ENCODE measurements around the gene PPA1.

DNA sequence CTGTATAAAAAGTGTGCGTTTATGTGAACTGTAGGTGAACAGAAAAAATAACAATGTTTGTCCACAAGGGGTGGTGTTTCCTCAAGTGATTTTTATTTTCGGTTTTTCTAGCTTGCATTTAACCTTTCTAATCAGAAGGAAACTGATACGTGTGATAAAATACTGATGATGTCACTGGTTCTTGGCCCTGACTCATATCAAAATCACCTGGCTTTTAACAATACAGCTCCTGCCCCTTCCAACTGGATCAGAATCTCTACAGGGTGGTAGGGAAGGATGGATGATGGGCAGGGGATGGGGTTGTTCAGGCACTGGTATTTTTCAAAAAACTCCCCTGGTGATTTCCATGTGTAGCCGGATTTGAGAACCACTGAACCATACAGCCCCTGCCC is 39.7 kb upstream of the PPA1 start:
- TF ChIP-seq, protein P1, sequence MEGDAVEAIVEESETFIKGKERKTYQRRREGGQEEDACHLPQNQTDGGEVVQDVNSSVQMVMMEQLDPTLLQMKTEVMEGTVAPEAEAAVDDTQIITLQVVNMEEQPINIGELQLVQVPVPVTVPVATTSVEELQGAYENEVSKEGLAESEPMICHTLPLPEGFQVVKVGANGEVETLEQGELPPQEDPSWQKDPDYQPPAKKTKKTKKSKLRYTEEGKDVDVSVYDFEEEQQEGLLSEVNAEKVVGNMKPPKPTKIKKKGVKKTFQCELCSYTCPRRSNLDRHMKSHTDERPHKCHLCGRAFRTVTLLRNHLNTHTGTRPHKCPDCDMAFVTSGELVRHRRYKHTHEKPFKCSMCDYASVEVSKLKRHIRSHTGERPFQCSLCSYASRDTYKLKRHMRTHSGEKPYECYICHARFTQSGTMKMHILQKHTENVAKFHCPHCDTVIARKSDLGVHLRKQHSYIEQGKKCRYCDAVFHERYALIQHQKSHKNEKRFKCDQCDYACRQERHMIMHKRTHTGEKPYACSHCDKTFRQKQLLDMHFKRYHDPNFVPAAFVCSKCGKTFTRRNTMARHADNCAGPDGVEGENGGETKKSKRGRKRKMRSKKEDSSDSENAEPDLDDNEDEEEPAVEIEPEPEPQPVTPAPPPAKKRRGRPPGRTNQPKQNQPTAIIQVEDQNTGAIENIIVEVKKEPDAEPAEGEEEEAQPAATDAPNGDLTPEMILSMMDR (IDR thresholded peaks at IDR 0.05) = peak; percentile 52
- TF ChIP-seq ZFX (IDR thresholded peaks at IDR 0.05; ENCODE audit: borderline replicate concordance) = no peak
